HCEC 1CT (cell line): Measurements from ENCODE around the gene GRHL3.

Experiments used
- DNase-seq: peaks from one replicate; pipeline ENCODE4 v3.0.0-alpha.2; 2017

The GRHL3 gene

DNA sequence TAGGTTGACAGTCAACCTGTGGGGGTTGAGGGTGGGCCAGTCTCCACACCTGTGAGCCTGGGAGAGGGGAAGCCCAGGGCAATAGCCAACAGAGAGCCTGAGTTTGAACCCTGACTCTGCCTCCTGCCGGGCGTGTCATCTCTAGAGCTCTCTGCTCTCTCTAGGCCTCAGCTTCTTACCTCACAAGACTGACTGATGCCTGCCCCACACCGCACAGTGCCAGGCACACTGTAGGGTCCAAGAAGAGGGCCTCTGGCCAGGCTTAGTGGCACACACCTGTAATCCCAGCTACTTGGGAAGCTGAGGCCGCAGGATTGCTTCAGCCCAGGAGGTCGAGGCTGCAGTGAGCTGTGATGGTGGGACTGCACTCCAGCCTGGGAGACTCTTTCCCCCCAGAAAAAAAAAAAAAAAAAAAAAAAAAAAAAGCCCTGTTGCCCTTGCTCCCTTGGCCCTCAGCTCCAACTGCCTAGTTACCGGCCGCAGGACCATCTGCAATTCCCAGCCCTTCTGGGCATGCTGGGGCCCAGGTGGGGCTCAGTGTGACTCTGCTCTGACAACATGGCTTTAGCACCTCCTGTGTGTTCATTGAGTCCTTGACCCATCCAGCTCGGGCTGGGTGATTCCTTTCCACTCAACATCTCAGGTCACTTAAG is 25.1 kb downstream of the GRHL3 start:
- no peak for DNase-seq

DNA sequence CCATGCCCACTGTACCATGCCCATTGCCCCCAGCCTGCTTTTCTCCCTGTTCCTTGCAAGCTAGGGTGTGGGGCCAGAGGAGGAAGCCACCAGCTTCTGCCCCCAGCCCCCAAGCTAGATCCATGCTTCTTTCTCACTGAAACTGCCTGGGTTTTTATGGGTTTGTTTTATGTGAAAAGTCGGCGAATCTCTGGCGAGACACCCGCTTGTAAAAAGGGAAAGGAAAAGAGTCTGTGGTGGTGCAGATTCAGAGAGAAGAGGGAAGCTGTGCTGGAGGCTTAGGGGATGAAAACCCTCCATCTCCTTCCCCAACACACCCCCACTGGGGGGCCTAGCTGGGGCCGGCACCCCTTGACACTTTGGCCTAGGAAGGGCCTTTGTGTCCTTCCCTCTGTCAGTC is 26.2 kb downstream of the GRHL3 start:
- DNase-seq: no peak

DNA sequence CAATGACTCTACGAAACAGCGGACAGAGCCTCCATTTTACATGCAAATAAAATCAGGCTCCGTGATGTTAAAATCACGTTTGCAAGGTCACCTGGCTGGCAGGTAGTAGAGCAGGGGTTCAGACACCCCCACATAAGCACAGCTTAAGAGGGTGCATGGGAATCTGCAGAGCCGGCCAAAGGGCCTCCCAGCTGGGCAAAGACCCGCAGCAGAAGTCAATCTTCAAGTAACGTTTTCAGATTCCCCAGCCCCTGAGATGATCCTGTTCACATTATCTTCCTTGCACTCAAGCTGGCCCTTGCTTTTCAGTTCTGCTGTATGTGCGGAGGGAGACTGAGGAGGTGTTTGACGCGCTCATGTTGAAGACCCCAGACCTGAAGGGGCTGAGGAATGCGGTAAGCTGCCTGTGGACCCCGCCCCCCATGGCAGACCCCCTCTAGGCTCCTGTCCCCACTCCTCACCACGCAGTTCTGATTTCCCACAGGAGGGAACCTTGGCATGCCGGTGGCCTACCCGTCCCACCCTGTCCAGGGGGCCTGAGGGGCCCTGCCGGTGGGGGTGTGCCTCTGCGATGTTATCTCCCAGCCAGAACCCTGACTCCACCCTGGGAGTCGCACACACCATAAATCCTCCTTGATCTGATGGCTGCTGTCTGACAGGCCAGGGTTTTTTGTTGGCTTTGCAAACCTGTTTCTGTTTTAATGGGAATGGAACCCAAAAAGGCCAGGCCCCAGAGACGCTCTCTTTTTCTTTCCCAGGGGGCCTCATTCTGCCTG is 28.2 kb downstream of the GRHL3 start:
- DNase-seq: no peak

DNA sequence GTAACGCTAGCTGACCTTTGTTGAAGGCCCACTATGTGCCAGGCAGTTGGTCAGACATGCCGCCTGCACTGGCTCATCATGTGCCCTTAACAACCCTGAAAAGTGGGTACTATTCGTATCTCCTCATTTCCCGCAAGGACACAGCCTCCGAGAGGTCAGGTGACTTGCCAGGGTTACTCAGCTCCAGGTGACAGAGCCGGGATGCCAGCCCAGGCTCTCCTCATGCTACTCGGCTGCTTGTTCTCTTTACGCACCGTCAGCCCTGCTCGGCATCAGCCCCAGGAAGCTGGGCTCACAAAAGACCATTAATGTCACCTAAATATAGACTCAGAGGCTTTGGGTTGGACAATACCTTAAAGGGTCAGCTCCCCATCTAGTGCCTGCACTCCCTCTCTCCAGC is 29.0 kb downstream of the GRHL3 start:
- no peak for DNase-seq

DNA sequence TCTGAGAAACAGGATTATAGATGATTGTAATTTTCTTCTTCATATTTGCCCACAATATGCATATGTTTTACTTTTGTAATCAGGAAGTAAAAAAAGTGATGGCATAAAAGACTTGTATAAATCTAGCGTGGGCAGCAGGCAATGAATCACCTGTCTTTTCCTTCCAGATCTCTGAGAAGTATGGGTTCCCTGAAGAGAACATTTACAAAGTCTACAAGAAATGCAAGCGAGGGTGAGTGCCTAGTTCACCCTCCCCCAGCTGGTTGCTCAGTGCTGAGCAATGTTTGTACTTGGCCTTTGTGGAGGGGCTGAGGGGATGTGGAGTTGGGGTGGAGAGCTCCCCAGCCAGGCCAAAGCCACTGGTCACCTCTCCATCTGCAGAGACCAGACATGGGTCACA is 30.7 kb downstream of the GRHL3 start:
- no peak for DNase-seq

DNA sequence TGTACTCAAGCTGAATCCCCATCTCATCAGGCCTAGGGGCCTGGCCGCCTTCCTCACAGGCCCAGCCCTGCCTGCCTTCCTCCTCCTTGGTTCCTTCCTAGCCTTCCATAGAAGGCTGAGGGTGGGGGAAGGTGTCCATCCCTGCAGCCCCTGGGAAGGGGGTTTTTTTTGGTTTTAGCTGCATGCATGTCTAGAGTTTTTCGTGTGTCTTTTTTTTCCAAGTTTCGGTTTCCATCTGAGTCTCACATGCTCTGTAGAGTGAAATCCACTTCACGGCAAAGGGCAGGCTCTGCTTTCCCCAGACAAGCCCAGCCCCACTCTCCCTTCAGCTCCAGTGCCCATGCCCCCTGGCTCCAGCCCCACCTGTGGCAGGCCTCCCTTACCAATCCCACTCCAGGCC is 32.1 kb downstream of the GRHL3 start:
- no peak for DNase-seq

DNA sequence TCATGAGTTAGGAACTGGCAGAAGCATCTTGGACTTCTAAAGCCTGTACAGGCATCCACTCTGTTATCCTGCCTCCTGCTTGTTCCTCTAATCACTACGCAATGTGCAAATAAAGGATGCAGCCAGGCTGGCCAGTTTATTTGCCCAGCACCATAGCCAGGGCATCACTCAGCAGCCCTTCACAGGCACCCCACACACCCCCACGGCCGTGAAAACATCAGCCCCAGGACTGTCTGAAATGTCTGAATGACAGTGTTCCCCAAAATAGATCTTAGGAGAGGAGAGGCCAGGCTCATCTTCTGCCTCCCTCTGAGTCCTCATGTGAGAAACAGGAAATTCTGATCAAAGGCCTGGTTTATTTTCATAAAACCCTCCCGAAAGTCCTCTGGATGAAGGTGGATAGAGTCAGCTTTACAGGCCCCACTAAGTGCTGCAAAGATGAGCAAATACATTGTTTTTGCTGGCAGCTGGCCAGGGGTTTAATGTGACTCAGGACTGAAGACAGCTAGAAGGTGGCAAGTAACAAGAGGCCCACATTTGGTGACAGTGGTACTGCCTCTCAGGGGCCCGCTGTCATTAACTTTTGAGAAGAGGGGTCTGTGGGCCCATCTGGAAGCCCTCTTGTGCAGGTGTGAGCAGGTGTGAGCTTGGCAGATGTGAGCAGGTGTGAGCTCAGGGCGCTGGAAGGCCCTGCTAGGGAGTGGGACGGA is 32.9 kb downstream of the GRHL3 start:
- peak; percentile 38 for DNase-seq

DNA sequence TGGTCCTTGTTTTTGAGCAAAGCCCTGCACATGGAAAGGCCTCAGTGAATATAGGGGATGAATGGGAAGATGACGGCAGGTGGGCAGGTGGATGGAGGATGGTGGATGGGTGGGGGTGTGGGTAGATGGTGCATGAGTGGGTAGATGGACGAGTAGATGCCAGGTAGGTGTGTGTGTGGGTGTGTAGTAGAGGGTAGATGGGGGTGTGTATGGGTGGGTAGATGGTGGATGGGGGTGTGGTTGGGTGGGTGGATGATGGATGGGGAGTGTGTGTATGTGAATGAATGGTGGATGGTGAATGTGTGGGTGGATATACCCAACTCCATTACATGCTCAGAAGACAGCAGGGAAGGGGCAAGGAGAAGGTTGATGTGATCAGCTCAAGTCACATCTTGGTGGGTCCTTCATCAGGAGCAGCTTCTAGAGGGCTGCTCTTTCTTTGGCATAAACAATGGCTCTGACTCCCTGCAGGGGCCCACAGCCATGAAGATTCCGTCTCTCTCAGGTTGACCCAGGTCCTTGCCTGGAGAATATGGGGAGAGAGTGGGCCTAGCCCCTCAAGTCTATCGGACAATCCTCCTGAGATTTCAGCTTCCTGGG is 34.2 kb downstream of the GRHL3 start:
- no peak for DNase-seq

DNA sequence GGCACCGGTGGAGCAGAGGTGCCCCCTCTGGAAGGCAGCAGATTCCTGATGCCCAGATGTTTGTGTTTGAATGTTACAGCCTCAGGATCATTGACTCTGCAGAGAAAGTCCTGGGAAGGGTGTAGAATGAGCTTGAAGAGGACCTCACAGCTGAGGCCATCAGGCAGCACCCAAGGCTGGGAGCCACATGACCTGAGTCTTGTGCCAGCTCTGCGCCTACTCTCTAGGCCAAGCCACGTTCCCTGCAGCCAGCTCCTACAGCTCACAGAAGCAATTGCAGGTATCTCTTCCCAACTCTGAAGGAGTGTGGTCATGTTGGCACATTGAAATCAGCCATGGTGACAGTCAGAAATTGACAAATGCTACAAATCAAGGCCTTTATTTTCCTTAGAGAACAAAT is 36.3 kb downstream of the GRHL3 start:
- no peak for DNase-seq

DNA sequence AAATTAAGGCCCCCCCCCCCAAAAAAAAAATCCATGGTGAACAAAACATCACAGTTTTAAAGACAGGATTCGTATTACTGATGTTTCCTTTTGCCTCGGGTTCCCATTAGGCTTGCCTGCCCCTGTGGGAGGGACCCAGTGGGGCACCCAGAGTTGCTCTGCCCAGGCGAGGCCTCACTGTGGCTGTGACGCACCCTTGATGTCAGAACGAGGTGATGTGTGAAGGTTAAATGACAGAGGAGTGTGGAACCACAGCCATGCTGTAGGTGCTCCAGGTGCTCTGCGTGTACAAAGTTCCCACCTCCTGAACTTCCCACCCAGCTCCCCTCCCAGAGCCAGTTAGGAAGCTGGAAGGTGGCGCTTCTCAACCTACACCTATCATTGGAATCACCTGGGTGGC is 37.9 kb downstream of the GRHL3 start:
- no peak for DNase-seq

DNA sequence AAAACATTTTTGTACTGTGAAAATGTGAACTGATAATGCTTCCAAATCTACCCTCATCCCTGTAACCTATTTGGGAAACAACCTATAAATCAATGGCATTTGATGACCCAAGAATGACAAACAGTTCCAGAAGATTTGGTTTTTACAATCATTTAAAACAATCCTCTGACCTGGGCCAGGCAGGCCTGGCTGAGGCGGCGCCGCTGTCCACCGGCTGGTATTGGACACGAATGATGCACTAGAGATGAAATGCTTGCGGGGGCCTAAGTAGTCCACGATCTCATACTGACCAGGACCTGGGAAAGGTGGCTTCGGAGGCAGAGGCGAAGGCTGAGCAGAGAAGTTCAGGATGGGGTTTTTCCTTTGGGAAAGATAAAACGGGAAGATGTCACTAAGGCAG is 41.5 kb downstream of the GRHL3 start:
- DNase-seq: no peak

DNA sequence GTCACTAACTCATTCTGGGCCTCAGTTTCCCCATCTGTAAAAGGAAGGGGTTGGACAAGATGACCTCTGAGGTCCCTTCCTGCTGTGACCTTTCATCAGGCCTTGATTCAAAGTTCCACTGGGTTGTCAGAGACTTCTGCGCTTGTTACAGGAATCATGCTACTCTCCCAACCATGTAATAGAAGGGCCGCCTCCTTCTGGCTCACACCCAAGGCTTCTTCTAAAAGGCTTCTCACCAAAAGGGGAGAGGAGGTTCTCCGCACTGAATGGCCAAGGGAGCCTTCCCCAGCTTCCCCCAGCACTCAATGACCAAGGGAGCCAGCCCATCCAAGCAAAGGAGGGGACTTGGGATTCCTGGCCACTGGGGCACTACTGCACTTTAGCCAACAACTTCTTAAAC is 42.7 kb downstream of the GRHL3 start:
- no peak for DNase-seq

DNA sequence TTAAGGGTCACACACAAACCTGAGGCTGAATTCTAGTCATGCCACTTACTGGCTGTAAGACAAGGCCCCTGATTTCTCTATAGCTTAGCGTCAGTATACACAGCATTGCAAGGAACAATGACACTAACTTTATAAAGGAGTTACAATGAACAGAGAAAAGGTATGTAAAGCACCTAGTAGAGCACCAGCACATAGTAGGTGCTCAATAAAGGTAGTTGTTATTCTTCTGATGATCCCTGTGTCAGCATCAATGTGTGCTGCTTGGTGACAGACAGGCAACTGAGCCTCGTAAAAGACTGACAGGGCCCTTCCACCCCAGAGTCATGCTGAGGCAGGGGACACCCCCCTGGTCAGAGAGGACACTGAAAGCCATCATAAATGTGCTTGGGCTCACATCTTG is 43.2 kb downstream of the GRHL3 start:
- no peak for DNase-seq

DNA sequence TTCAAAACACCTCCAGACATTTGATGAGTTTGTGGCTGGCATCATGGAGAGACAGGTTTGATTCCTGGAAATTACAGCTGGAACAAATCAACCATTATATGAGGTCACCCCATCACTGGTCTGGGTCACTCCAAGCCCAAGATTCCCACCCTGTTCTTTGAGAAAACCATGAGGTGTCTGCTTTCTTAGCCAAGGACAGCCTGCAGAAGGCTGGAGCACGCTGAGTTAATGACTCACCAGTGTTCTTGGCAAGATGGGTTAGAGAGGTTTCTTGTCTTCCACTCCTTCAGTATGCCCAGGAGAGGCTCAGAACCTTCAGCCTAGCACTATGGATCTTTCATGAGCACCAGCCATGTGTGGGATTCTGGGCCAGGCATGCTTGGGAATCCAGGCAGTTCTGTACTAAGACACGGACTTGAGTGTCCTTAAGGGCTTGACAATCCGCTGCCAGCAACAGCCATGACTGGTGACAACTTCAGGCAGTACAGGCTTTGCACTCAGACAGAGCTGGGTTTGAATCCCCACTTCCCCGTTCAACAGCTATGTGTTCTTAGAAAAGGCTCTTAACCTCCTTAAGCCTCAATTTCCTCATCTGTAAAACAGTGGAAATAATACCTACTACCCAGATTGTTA is 43.9 kb downstream of the GRHL3 start:
- DNase-seq: peak; percentile 86

DNA sequence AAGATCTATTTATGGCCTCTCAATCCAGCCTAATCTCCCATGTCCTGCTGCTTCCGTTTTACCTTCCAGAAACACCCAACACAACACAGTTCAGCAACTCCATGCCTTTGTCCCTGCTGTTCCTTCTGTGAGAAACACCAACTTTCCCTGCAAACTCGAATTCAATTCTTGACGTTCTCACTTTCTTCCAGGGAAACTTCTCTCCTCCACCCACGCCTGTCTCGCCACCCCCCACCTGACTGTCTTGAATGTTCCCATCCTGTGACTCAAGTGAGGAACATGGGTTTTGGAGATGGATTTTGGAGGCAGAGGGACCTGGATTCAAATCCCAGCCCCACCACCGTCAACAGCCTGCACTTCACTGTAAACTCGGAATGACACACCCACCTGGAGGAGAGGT is 44.8 kb downstream of the GRHL3 start:
- DNase-seq: no peak

DNA sequence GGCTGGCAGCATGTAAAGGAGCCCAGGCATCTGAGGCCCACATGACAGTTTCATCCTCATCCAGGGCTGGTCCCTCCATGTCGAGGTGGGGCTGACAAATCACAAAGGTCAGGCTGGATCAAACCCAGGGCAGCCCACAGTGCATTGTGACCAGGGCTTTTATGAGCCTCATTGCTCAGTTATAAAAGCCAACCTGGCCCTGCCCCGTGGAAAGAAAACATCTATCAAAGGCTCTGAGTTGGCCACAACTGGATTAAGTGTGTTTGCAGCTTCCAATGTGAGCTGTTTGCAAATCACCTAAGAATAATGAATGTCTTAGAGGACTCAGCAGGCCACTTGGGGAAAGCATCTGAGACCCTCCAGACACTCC is 45.4 kb downstream of the GRHL3 start:
- DNase-seq: no peak

DNA sequence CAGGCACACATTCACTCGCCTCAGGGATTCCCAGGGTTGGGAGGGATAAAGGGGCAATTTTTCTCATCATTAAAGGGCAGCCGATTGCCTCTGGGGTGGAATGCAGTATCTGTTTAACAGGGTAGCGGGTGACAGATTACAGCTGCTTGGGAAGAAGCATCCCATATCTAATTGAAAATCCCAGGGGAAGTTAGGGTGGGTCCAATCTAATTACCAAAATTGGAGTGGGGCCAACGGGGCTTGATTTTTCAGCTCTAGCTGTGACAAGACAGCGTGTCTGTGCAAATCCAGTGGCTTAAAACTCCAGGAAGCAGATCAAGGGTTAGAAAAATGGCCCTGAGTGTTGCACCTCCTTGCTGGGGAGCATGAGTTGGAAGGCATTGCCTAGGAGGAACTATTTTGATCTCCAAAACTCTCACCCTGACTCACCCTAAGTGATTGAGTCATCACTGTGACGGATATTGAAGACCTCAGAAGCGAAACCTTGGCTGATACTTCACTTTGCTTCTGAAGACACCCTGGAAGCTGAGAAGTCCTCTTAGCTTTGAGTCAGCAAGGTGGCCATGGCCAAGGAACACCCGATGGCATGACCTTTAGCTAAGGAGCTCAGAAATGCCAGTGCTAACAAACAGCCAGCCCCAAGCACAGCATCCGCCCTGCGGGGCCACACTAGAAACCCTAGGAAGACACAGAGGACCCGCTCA is 46.0 kb downstream of the GRHL3 start:
- DNase-seq: peak; percentile 95

DNA sequence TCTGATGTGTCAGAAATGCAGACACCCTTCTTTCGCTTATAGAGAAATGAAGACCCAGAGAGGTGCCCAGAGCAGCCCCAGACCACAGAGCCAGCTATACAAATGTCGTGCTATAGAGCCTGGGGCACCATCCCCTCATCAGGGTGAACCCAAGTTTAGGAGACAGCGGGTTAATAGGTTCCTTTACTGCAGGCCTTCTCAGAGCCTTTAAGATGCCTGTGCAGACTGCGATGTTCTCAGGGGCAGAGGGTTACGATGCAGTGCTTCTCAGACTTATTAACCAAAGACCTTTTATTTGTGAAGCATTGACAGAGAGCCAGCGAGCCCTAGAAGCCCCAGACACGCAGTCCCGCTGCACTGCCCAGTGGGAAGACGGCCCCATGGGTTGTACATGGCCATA is 47.5 kb downstream of the GRHL3 start:
- DNase-seq: no peak

DNA sequence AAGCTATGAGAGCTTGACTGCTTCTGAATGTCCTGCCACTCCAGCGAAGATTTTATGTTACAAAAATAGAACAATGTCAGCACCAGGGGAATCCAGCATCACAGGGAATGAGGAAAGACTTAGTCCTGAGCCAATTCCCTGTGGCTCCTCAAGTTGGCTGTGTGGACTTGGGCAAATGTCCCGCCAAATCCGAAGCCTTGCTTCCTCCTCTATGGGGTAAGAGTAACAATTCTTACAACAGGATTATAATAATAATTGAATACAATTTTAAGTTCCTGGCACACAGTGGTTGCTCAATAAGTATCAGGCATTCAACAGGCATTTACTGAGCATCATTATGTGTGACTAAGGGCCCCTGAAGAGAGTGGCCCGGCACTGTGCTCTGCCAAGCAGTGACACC is 50.0 kb downstream of the GRHL3 start:
- no peak for DNase-seq

DNA sequence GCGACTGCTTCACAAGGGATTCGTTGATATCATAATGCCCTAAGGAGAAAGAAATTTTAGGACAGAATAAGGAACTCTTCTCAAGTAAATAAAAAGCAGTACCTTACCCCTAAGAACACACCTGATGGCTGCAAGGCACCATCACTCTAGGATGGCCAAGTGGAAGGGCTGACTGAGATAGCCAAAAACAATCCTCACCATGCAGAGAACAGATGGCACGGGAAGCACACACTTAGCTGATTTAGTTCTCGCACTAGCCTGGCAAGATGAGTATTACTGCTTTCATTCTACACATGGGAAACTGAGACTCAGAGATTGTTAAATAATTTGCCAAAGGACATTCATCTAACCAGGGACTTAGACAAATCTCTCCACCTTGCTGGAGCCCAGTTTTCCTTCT is 50.6 kb downstream of the GRHL3 start:
- no peak for DNase-seq

DNA sequence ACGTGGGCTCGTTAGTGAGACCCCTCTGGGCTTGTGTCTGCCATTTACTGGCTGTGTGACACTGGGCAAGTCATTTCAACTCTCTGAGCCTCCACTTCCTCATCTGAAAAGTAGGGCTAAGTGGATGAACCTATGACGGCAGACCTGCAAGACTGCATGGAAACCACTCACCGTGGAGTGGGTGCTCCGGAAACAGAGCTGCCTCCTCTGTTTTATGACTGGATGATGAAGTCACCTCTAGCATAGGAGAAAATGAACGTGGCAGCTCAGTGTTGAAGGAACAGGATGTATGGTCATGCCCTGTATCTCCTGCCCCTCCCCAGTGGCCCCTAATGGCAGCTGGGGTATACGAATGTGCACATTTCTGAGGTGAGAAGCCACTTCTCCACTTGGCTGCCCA is 53.9 kb downstream of the GRHL3 start:
- DNase-seq: no peak

DNA sequence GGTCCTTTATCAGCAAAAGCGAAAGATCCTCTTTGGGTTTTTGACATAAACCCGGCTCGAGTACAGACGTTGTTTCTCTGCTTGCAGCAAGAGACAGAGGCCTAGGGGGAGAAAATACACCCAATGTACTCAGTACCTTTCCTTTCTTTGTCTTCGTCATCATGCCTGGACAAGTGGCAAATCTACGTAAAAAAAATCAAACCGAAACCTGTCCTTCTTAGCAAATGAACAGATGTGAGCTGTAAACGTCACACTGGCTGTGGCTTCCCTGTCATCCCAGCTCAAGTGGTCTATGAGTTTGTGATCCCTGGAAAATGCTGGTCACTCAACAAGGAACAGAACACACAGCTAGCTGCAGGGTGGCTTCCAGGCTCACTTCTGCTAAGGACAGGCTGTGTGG is 54.6 kb downstream of the GRHL3 start:
- no peak for DNase-seq
